HUES6 (cell line): ENCODE measurements around the gene PRMT9.

Source experiments
- H3K27ac ChIP-seq: 2 replicates; pipeline ENCODE4 v1.7.0; 2013; ENCODE audit warnings: low read depth, mild to moderate bottlenecking, low read length, inconsistent platforms
- H3K27me3 ChIP-seq: 2 replicates; pipeline ENCODE4 v1.6.1; 2013; ENCODE audit warnings: low read length; ENCODE audit not compliant: control insufficient read depth, insufficient read depth
- H3K36me3 ChIP-seq: 2 replicates; pipeline ENCODE4 v1.6.1; 2013; ENCODE audit warnings: low read length; ENCODE audit not compliant: control insufficient read depth, insufficient read depth
- H3K4me1 ChIP-seq: 2 replicates; pipeline ENCODE4 v1.6.1; 2013; ENCODE audit warnings: low read length; ENCODE audit not compliant: control insufficient read depth, insufficient read depth
- H3K4me3 ChIP-seq: 2 replicates; pipeline ENCODE4 v1.5.1; 2013; ENCODE audit warnings: low read depth, low read length
- H3K9ac ChIP-seq: one replicate; pipeline ENCODE4 v1.6.1; 2013; ENCODE audit warnings: mild to moderate bottlenecking, low read length
- H3K9me3 ChIP-seq: 2 replicates; pipeline ENCODE4 v1.6.1; 2013; ENCODE audit warnings: low read depth, low read length; ENCODE audit not compliant: control insufficient read depth, insufficient read depth

PRMT9 gene

GRCh38 chr4:147640331-147640730 lies 43.6 kb downstream of the PRMT9 start:
- peaks cover 49% of the 10 kb centered on the region for H3K36me3 ChIP-seq
- H3K27ac ChIP-seq = no peak overlapping the region
- peaks cover 7% of the 10 kb centered on the region; the same call in 1 of the 2 replicates for H3K4me1 ChIP-seq

GRCh38 chr4:147639388-147639787 lies 44.6 kb downstream of the PRMT9 start:
- H3K9ac ChIP-seq = no peak overlapping the region
- H3K4me1 ChIP-seq = peaks cover 7% of the 10 kb centered on the region; the same call in 1 of the 2 replicates
- no peaks in the 10 kb centered on the region for H3K27me3 ChIP-seq
- H3K9me3 ChIP-seq = no peaks in the 10 kb centered on the region
- H3K4me3 ChIP-seq = no peak overlapping the region
- peaks cover 58% of the 10 kb centered on the region for H3K36me3 ChIP-seq
- no peak overlapping the region for H3K27ac ChIP-seq

More at GRCh38 chr4:147640331-147640730, 43.6 kb downstream of the PRMT9 start:
- no peak overlapping the region for H3K9ac ChIP-seq
- H3K4me3 ChIP-seq = no peak overlapping the region
- H3K9me3 ChIP-seq = no peaks in the 10 kb centered on the region
- no peaks in the 10 kb centered on the region for H3K27me3 ChIP-seq

DNA sequence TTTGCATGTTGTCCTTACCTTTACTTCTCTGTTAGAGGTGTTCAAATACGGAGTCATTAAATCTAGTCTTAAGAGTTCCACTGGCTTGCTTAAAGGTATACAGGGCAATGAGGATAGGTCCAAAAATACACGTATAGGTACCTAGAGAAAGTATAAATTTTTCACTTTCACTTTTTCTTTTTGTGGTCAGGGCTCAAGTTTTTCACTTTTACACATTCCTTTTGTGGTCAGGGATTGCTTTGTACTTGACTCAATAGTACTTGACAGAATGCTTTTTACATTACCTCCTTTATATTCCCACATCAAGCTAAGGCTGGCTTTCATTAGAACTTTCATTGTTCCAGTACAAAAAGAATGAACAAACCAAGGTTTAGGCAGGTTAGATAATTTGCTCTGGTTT lies 45.0 kb downstream of the PRMT9 start:
- Histone ChIP-seq H3K9ac (no peak overlapping the region), H3K36me3 (peaks cover 63% of the 10 kb centered on the region), H3K4me3 (no peak overlapping the region), H3K9me3 (no peaks in the 10 kb centered on the region), H3K4me1 (peaks cover 7% of the 10 kb centered on the region; the same call in 1 of the 2 replicates), H3K27me3 (no peaks in the 10 kb centered on the region), H3K27ac (no peak overlapping the region)

GRCh38 chr4:147638365-147638764 lies 45.6 kb downstream of the PRMT9 start:
- no peak overlapping the region for H3K4me3 ChIP-seq
- no peak overlapping the region for H3K9ac ChIP-seq
- no peak overlapping the region for H3K27ac ChIP-seq
- peaks cover 63% of the 10 kb centered on the region for H3K36me3 ChIP-seq
- H3K4me1 ChIP-seq = peaks cover 7% of the 10 kb centered on the region; the same call in 1 of the 2 replicates
- H3K9me3 ChIP-seq = no peaks in the 10 kb centered on the region
- H3K27me3 ChIP-seq = no peaks in the 10 kb centered on the region

DNA sequence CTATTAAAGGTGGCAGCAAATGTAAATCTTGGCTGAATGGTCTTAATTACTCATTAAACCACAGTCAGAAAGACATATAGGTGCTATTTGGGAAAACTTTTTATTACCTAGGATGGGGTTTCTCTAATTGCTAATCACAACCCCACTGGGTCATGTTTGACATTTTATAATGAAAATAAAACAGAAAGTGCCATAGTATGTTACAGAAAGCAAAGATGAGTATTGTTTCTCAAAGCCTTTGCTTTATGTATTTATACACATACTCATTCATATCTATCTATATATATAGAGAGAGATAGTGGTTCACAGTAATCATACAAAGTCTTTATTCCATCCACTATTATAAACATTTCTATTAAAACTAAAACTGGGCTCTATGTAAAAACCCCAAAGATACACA lies 48.6 kb downstream of the PRMT9 start:
- Histone ChIP-seq H3K36me3 (peaks cover 72% of the 10 kb centered on the region), H3K27ac (no peak overlapping the region), H3K9ac (no peak overlapping the region), H3K9me3 (no peaks in the 10 kb centered on the region), H3K4me1 (peaks cover 7% of the 10 kb centered on the region; the same call in 1 of the 2 replicates), H3K4me3 (no peak overlapping the region), H3K27me3 (no peaks in the 10 kb centered on the region)

GRCh38 chr4:147633643-147634042 lies 50.3 kb downstream of the PRMT9 start:
- H3K27ac ChIP-seq = no peak overlapping the region
- H3K36me3 ChIP-seq = peaks cover 88% of the 10 kb centered on the region
- H3K9me3 ChIP-seq = no peaks in the 10 kb centered on the region
- no peak overlapping the region for H3K9ac ChIP-seq
- no peak overlapping the region for H3K4me3 ChIP-seq
- H3K27me3 ChIP-seq = no peaks in the 10 kb centered on the region
- peaks cover 8% of the 10 kb centered on the region for H3K4me1 ChIP-seq

GRCh38 chr4:147633113-147633512 lies 50.9 kb downstream of the PRMT9 start:
- no peak overlapping the region for H3K4me3 ChIP-seq
- no peak overlapping the region for H3K9ac ChIP-seq
- H3K4me1 ChIP-seq = peaks cover 12% of the 10 kb centered on the region
- no peaks in the 10 kb centered on the region for H3K9me3 ChIP-seq
- H3K27me3 ChIP-seq = no peaks in the 10 kb centered on the region
- no peak overlapping the region for H3K27ac ChIP-seq
- H3K36me3 ChIP-seq = peaks cover 89% of the 10 kb centered on the region

DNA sequence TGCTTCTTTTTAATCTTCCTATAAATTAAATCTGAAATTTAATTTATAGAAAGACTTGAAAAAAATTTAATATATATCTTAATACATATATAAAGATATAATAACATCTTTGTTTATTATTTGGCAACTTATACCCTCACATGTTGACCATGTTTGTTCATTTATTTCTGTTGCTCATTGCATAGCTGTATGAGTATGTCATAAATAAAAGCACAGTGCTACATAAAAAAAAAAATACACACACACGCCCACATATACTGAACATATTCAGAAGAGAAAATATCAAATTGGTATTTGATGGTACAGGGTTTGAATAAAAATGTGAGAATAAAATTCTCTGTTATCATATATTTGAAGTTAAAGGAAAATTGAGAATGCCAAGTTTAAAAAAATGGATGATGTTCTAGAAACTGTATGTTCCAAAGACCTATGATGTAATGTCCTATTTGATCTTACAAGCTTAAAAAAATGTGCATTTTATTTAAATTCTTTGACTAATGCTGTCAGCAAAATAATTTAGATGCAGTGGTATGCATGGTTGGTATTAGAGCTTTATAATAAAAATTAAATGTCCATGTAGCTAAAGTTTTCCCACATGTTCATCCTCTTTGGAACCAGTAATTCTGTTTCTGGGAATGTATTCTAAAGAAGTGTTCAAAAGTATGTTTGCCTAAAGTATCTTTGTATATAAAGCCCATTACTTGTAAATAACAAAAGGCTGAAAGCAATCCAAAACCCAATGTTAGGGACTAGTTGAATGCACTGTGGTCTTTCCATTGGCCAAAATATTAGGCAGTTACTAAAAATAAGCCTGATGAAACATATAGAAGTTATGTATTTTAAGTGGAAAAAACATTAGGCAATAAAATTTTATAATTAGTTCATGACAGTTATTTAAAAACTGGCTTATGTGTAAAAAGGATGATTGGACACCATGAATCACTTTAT lies 53.9 kb downstream of the PRMT9 start:
- peaks cover 85% of the 10 kb centered on the region for H3K36me3 ChIP-seq

GRCh38 chr4:147628415-147628814 lies 55.5 kb downstream of the PRMT9 start:
- H3K9me3 ChIP-seq = no peaks in the 10 kb centered on the region
- no peak overlapping the region for H3K9ac ChIP-seq
- H3K27me3 ChIP-seq = no peaks in the 10 kb centered on the region
- peak overlapping the region; percentile 55; the same call in 1 of the 2 replicates for H3K27ac ChIP-seq
- peaks cover 83% of the 10 kb centered on the region for H3K36me3 ChIP-seq
- 0 out of 2 replicates have a peak overlapping the region, but pooled peaks have one; percentile 4 for H3K4me3 ChIP-seq
- H3K4me1 ChIP-seq = peaks cover 18% of the 10 kb centered on the region

More for the DNA sequence above, 53.9 kb downstream of the PRMT9 start:
- H3K27ac ChIP-seq = no peak overlapping the region
- no peak overlapping the region for H3K9ac ChIP-seq
- H3K27me3 ChIP-seq = no peaks in the 10 kb centered on the region
- no peak overlapping the region for H3K4me3 ChIP-seq
- H3K4me1 ChIP-seq = peaks cover 18% of the 10 kb centered on the region
- H3K9me3 ChIP-seq = no peaks in the 10 kb centered on the region

GRCh38 chr4:147626903-147627302 lies 57.1 kb downstream of the PRMT9 start:
- Histone ChIP-seq H3K27ac (peak overlapping the region; percentile 42; the same call in 1 of the 2 replicates), H3K36me3 (peaks cover 77% of the 10 kb centered on the region), H3K4me1 (peaks cover 18% of the 10 kb centered on the region), H3K27me3 (no peaks in the 10 kb centered on the region), H3K9ac (no peak overlapping the region), H3K9me3 (no peaks in the 10 kb centered on the region), H3K4me3 (no peak overlapping the region)

DNA sequence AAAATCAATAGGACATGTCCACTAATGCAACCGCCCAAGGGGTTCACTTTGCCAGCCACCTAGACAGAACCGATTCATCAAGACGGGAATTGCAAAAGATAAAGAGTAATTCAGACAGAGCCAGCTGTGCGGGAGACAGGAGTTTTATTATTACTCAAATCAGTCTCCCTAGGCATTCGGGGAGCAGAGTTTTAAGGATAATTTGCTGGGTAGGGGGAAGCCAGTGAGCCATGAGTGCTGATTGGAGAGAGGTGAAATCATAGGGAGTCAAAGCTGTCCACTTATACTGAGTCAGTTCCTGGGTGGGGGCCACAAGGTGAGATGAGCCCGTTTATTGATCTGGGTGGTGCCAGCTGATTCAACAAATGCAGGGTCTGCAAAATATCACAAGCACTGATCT lies 58.2 kb downstream of the PRMT9 start:
- Histone ChIP-seq H3K27me3 (no peaks in the 10 kb centered on the region), H3K4me3 (no peak overlapping the region), H3K36me3 (peaks cover 69% of the 10 kb centered on the region), H3K9ac (no peak overlapping the region), H3K27ac (no peak overlapping the region), H3K9me3 (no peaks in the 10 kb centered on the region), H3K4me1 (peaks cover 21% of the 10 kb centered on the region)
